ENCODE data around the gene CASP12.

GRCh38 chr11:104872393-104872792 is 25.9 kb downstream of the CASP12 start:
- TF ChIP-seq CTCF (optimal IDR thresholded peaks at IDR 0.05 in 1 of 3, IDR thresholded peaks at IDR 0.05 in 1 of 3, conservative IDR thresholded peaks at IDR 0.05 in 1 of 3; ENCODE audit: extremely low read depth in 1 of 3, insufficient read depth in 2 of 3, low read length in 3 of 3), result no peak
- no peak for TF ChIP-seq EZH2 (IDR thresholded peaks at IDR 0.05; ENCODE audit: low read length)

All from keratinocyte (primary cell).